ENCODE data around the gene DPP10.

DNA sequence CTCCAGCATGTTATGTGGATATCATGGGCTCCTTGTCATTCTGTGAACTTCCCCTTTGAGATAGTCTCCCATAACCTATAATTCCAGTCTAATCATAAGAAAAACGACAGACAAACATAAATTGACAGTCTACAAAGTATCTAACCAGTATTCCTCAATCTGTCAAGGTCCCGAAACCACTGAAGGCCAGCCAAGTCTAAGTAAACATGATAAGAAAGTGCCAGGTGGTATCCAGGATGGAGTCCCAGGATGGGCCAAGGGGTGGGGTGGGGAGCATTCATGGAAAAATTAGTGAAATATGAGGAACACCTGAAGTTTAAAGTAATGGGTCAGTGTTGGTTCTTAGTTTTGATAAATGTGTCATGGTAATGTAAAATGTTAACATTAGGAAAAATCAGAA, 355.5 kb downstream of the DPP10 start:
- no peak for TF ChIP-seq POLR2AphosphoS5 (IDR thresholded peaks at IDR 0.05; ENCODE audit: low read depth, low read length)
- no peak for TF ChIP-seq POLR2A (IDR thresholded peaks at IDR 0.05; ENCODE audit: low read depth, low read length)
